Hepatocyte (in vitro differentiated cells): ENCODE measurements around the gene KRTAP23-1. TPM values are rescaled to one million over a fixed set of nuclear protein-coding genes. Genes with fewer than 3 reads are reported as not detected.

ENCODE experiments used
- DNase-seq: peaks from one replicate; pipeline ENCODE4 v3.0.0-alpha.2; 2016; ENCODE audit warnings: low spot score
- H2AFZ ChIP-seq: fragments of 200-600 bp; sonication (generic); 2 replicates; pipeline ENCODE4 v1.6.0; 2016; ENCODE audit warnings: antibody characterized with exemption, mild to moderate bottlenecking
- H3K27ac ChIP-seq: fragments of 200-600 bp; sonication (generic); 2 replicates; pipeline ENCODE4 v1.5.1; 2016; ENCODE audit warnings: mild to moderate bottlenecking
- H3K27me3 ChIP-seq: fragments of 200-600 bp; sonication (generic); 2 replicates; pipeline ENCODE4 v1.6.1; 2016
- H3K36me3 ChIP-seq: fragments of 200-600 bp; sonication (generic); replicated peaks from 2 replicates; pipeline ENCODE4 v1.5.1; 2016; ENCODE audit warnings: low read depth; ENCODE audit not compliant: insufficient read depth
- H3K4me1 ChIP-seq: fragments of 200-600 bp; sonication (generic); 2 replicates; pipeline ENCODE4 v1.5.1; 2016; ENCODE audit warnings: mild to moderate bottlenecking, moderate library complexity; ENCODE audit not compliant: insufficient read depth
- H3K4me2 ChIP-seq: fragments of 200-600 bp; sonication (generic); 2 replicates; pipeline ENCODE4 v1.6.0; 2016
- H3K4me3 ChIP-seq: fragments of 200-600 bp; sonication (generic); 2 replicates; pipeline ENCODE4 v1.5.1; 2016; ENCODE audit warnings: mild to moderate bottlenecking
- H3K79me2 ChIP-seq: fragments of 200-600 bp; sonication (generic); 2 replicates; pipeline ENCODE4 v1.6.0; 2017; ENCODE audit warnings: mild to moderate bottlenecking
- H3K9me2 ChIP-seq: fragments of 200-600 bp; sonication (generic); replicated peaks from 2 replicates; pipeline ENCODE4 v1.6.0; 2017; ENCODE audit warnings: mild to moderate bottlenecking; ENCODE audit not compliant: insufficient read depth
- H3K9me3 ChIP-seq: fragments of 200-600 bp; sonication (generic); 2 replicates; pipeline ENCODE4 v1.5.1; 2016; ENCODE audit warnings: low read depth, mild to moderate bottlenecking
- H4K20me1 ChIP-seq: fragments of 200-600 bp; sonication (generic); 2 replicates; pipeline ENCODE4 v1.6.0; 2016; ENCODE audit warnings: mild to moderate bottlenecking; ENCODE audit not compliant: insufficient read depth, poor library complexity, severe bottlenecking
- EZH2 ChIP-seq: fragments of 200-600 bp; sonication (generic); IDR thresholded peaks from 2 replicates; pipeline ENCODE4 v1.6.1; 2016; ENCODE audit warnings: antibody characterized with exemption, mild to moderate bottlenecking, borderline replicate concordance
- EZH2phosphoT487 ChIP-seq: fragments of 200-600 bp; sonication (generic); IDR thresholded peaks from one replicate; pipeline ENCODE4 v1.6.1; 2018; ENCODE audit warnings: antibody characterized with exemption, mild to moderate bottlenecking, low read depth, moderate library complexity; ENCODE audit not compliant: unreplicated experiment, severe bottlenecking
- WGBS: methylation state at CpG from one replicate; pipeline ENCODE4 v1.1.6; 2016; ENCODE audit warnings: low lambda C conversion rate; ENCODE audit errors: missing lambda C conversion rate; 5-methylcytosine and 5-hydroxymethylcytosine counted together
- polyA plus RNA-seq: library from polyadenylated mRNA; unstranded; fragments of >200 nt; fragmentation: Nextera tagmentation; extraction: Ambion mirVana; gene quantifications from 2 replicates; pipeline ENCODE4 v1.2.1, GENCODE V29; 2016
- total RNA-seq: library from RNA; depleted of rRNA; stranded (reverse); fragments of >200 nt; gene quantifications from 2 replicates; pipeline ENCODE4 v1.2.3, GENCODE V29; 2014
- TF ChIP-seq, protein P1 (sequence below): fragments of 200-600 bp; sonication (generic); IDR thresholded peaks from 2 replicates; pipeline ENCODE4 v1.5.1; 2016; ENCODE audit warnings: antibody characterized with exemption, mild to moderate bottlenecking; ENCODE audit not compliant: poor library complexity

The KRTAP23-1 gene
- total and polyA plus RNA-seq, 2 experiments from 2014 or later = not detected

DNA sequence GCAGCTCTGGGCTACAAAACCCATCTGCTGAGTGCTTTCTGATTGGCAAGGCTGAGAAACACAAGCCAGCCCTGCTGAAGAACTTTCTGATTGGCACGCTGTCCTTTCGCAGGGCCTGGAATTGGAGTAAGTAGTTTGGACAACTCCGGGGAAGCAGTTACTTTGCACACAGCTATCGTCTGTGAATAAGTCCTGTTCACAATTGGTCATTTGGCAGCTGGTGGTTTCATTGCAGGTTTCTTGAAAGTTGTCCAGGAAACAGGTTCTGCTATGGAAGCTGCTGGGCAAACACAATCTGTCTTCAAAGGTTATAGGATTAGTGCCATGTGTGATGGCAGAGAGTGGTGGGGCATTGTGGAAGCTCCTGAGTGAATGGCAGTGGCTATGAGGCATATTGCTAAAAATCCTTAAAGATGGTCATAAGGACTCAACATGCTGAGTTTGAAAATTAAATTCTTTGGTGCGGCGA is 11.1 kb downstream of the KRTAP23-1 start, which contains the start of gene KRTAP27-1:
TSS of gene KRTAP27-1 (minus strand) at position 419 of the 469 bp plus-strand sequence. CDS start at position 393, 26 bp downstream.
- H3K9me3 ChIP-seq = no peaks in the 10 kb centered on the region
- H3K4me1 ChIP-seq = no peaks in the 10 kb centered on the region
- no peak within 1 kb of the TSS for H2AFZ ChIP-seq
- H3K9me2 ChIP-seq = no peaks in the 10 kb centered on the region
- no peaks in the 10 kb centered on the region for H3K27me3 ChIP-seq
- no peak within 1 kb of the TSS for H3K27ac ChIP-seq
- no peak within 1 kb of the TSS for H3K4me2 ChIP-seq
- no peaks in the 10 kb centered on the region for H3K36me3 ChIP-seq
- H3K4me3 ChIP-seq = no peak within 1 kb of the TSS
- H3K79me2 ChIP-seq = no peaks in the 10 kb centered on the region
- no peak for TF ChIP-seq EZH2phosphoT487
- TF ChIP-seq, protein P1, sequence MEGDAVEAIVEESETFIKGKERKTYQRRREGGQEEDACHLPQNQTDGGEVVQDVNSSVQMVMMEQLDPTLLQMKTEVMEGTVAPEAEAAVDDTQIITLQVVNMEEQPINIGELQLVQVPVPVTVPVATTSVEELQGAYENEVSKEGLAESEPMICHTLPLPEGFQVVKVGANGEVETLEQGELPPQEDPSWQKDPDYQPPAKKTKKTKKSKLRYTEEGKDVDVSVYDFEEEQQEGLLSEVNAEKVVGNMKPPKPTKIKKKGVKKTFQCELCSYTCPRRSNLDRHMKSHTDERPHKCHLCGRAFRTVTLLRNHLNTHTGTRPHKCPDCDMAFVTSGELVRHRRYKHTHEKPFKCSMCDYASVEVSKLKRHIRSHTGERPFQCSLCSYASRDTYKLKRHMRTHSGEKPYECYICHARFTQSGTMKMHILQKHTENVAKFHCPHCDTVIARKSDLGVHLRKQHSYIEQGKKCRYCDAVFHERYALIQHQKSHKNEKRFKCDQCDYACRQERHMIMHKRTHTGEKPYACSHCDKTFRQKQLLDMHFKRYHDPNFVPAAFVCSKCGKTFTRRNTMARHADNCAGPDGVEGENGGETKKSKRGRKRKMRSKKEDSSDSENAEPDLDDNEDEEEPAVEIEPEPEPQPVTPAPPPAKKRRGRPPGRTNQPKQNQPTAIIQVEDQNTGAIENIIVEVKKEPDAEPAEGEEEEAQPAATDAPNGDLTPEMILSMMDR = no peak
- TF ChIP-seq EZH2 = no peak
- no peak for DNase-seq
- 96% methylated on average over 6 of the region's 6 CpGs for WGBS
- no peaks in the 10 kb centered on the region for H4K20me1 ChIP-seq

DNA sequence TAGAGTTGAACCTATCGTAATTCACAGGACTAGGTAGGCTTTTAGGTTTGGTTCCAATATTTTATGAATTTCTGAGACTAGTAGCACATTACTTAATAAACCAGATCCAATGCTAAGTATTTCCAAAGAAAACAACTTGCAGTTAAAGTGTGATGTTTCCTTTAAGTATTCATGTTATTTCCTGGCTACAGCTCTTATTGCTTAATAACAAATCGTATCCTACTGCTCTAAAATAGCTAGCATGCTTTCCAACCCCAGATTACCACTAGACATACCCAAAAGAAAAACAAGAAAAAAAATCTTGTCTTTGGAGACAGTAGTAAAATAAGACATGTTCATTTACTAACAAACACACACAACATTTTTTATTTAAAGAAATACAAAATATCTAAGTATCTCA is 11.8 kb downstream of the KRTAP23-1 start:
- Histone ChIP-seq H3K9me2 (no peaks in the 10 kb centered on the region), H4K20me1 (no peaks in the 10 kb centered on the region), H3K4me1 (no peaks in the 10 kb centered on the region), H3K27ac (no peak overlapping the region), H2AFZ (no peak overlapping the region), H3K36me3 (no peaks in the 10 kb centered on the region), H3K4me3 (no peak overlapping the region), H3K9me3 (no peaks in the 10 kb centered on the region), H3K4me2 (no peak overlapping the region), H3K79me2 (no peaks in the 10 kb centered on the region), H3K27me3 (no peaks in the 10 kb centered on the region)
- 77% methylated on average over 2 of the region's 2 CpGs for WGBS
- no peak for TF ChIP-seq EZH2
- TF ChIP-seq, protein P1 = no peak
- no peak for DNase-seq

DNA sequence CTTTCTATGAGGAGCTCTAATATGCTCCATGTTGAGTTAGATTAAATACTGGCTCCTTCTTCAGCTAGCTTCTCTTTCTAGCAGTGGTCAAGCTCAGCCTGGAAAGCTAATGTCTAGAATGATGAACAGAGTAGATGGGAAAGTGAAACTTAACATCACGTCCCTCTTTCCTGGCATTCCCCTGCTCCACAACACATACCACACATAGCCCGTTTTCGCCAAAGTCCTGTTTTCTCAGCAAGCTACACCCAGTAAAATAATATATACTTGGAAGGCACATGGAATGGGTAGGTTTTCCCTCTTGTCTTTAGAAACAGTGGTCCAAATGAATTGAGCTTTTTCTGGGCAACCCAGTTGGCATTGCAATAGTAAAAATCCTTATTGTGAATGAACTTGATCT is 14.7 kb downstream of the KRTAP23-1 start:
- no peak for DNase-seq
- 93% methylated on average over 3 of the region's 3 CpGs for WGBS

More for the DNA sequence above, 14.7 kb downstream of the KRTAP23-1 start:
- H3K36me3 ChIP-seq = no peaks in the 10 kb centered on the region
- no peak for TF ChIP-seq EZH2
- TF ChIP-seq, protein P1 = no peak
- TF ChIP-seq EZH2phosphoT487 = no peak
- H3K79me2 ChIP-seq = no peaks in the 10 kb centered on the region
- no peaks in the 10 kb centered on the region for H3K4me1 ChIP-seq
- no peaks in the 10 kb centered on the region for H3K27me3 ChIP-seq
- H3K4me3 ChIP-seq = no peak overlapping the region
- H3K4me2 ChIP-seq = no peak overlapping the region
- H3K27ac ChIP-seq = no peak overlapping the region
- no peaks in the 10 kb centered on the region for H3K9me2 ChIP-seq
- no peaks in the 10 kb centered on the region for H3K9me3 ChIP-seq
- no peak overlapping the region for H2AFZ ChIP-seq
- no peaks in the 10 kb centered on the region for H4K20me1 ChIP-seq
